ENCODE measurements around the gene FTO. TPM values are rescaled to one million over a fixed set of nuclear protein-coding genes. Genes with fewer than 3 reads are reported as not detected.

FTO gene
- total RNA-seq, 1 experiment from 2014 or later, result 57.4 TPM

DNA sequence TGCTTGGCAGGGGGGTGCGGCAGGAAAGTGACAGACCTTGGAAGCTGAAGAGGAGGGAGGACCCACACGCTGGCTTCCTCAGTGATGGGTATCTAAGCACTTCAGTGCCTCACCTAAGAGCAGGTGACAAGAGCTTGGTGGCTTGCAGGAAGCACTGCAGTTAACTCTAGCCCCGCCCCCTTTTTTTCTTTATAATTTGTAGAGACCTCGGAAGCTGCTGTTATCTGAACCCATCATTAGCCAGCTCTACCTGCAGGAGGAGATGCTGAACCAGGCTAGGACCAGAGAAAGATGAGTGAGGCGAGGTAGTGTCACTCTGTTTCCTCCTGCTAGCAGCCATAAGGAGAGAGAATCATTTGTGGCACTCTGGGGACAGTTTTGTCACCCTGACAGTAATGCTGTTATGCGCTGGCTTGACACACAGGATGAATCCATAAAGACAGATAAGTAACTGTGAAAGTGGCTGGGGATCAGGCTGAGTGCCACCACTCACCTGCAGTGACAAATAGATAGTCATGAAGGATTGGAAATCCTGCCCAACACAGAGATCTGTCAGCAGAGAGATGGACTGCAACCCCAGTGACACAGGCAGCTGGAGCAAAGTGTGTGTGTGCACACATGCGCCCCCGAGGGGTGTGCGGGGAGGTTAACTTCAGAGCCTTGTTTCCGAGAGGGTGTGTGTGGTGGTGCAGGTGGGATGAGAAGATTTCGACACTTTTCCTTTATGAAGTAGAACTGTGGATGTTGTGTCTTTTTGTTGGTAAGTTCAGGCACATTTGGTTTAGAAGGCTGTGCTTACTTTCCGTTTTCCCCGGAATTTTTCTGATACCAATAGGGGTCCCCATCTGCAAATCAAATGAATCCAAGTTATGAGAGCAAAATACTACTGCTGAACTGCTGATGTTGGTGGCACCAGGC lies 358.7 kb downstream of the FTO start (continued):
- TF ChIP-seq ZNF219 (CRISPR knock-in tag; IDR thresholded peaks at IDR 0.05; ENCODE audit: borderline replicate concordance), result no peak

DNA sequence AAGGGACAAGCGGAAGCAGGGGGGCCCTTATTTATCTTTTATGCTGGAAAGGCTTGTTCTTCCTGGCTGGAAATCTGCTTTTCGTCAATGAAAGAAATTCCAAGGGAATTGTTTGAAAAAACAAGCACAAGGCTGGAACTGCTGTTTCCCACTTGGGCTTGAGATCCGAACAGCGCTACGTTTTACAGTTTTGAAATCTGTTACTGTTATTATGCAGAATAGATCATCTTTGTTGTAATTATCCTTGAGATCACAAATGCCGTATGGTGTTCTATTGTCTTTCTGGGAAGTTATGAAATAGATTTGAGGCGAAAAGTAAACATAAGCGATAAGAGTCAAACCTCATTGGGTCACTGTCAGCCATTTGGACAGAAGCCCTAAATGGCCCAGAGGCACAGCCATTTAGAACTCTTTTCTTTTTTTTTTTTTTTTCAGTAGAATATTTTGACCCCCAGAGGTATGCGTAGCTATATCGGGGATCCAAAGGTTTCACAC lies 359.4 kb downstream of the FTO start:
- Mint-ChIP-seq H3K4me3 (no peak overlapping the region), H3K36me3 (no peaks in the 10 kb centered on the region), H3K9me3 (no peaks in the 10 kb centered on the region), H3K4me1 (peaks cover 33% of the 10 kb centered on the region), H3K27ac (no peak overlapping the region), H3K27me3 (ENCODE audit: low read depth) (no peaks in the 10 kb centered on the region)
- DNase-seq (ENCODE audit: low spot score), result no peak
- CTCF ChIA-PET, result interaction anchor here (1.1 kb wide), 1 partner anchor 77 kb away, joined by 3 read pairs; no protein-coding TSS in a partner anchor
- POLR2A ChIA-PET, result no interaction called here
- TF ChIP-seq GABPB1 (CRISPR knock-in tag; IDR thresholded peaks at IDR 0.05), result no peak
- no peak for TF ChIP-seq PRDM15 (CRISPR knock-in tag; IDR thresholded peaks at IDR 0.05)
- TF ChIP-seq ZNF219 (CRISPR knock-in tag; IDR thresholded peaks at IDR 0.05; ENCODE audit: borderline replicate concordance), result no peak
- ATAC-seq, result no peak

- no peaks in the 10 kb centered on the region for H3K36me3 Mint-ChIP-seq
- ATAC-seq, result no peak
- ChIA-PET CTCF (interaction anchor here (1.0 kb wide), 1 partner anchor 13 kb away, joined by 4 read pairs; no protein-coding TSS in a partner anchor), POLR2A (no interaction called here)
- DNase-seq (ENCODE audit: low spot score), result no peak
- no peak overlapping the region for H3K4me3 Mint-ChIP-seq
- H3K4me1 Mint-ChIP-seq, result peaks cover 39% of the 10 kb centered on the region
- H3K27ac Mint-ChIP-seq, result 0 out of 2 replicates have a peak overlapping the region, but pooled peaks have one; percentile 3
- no peaks in the 10 kb centered on the region for H3K27me3 Mint-ChIP-seq (ENCODE audit: low read depth)
- H3K9me3 Mint-ChIP-seq, result no peaks in the 10 kb centered on the region
- TF ChIP-seq PRDM15 (CRISPR knock-in tag; IDR thresholded peaks at IDR 0.05) (no peak), IRF2 (CRISPR knock-in tag; IDR thresholded peaks at IDR 0.05; ENCODE audit: borderline replicate concordance, low read depth) (no peak)
Measured at GRCh38 chr16:54066451-54067105, 362.6 kb downstream of the FTO start.

DNA sequence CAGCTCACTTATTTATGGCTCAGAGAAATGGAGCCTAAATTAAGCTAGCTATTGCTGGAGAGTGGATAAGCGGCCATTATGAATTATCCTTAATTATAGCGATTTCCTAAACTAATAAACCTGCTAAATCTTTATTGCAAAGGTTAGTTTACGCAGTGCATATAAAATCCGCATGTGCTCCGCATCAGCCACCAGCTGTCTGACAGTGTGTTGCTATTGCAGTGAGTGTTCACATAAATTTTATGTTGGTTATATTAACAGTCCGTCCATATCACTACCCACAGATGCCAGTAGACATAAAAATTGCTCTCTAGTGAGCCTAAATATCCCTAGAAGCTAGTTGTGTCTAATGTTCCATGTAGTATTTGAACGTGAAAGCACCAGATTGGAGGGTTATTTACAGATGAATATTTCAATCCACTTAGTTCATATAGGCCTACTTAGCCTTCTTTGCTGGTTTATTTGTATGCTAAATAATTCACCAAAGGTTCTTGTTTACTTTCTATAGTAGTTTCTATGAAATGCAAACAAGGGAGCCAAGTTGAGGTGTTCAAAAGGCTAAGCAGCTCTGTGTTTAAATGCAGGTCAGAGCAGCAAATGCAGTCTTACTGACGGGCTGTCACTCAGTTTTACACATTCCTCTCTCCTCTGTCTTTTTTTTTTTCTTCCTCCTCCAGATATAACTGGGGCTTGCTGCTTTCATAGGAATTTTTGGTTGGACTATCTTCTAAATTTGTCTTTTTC lies 363.5 kb downstream of the FTO start:
- Mint-ChIP-seq H3K36me3 (no peaks in the 10 kb centered on the region), H3K4me3 (no peak overlapping the region), H3K9me3 (no peaks in the 10 kb centered on the region), H3K27me3 (ENCODE audit: low read depth) (no peaks in the 10 kb centered on the region), H3K4me1 (peaks cover 40% of the 10 kb centered on the region), H3K27ac (no peak overlapping the region)
- ChIA-PET CTCF (interaction anchor here (1.0 kb wide), 2 partner anchors 14 to 518 kb away, joined by 4 read pairs; no protein-coding TSS in a partner anchor), POLR2A (interaction anchor here (1.1 kb wide), 1 partner anchor 10 kb away, joined by 3 read pairs; no protein-coding TSS in a partner anchor)
- ATAC-seq, result no peak; the same call in 1 of the 2 replicates
- no peak for DNase-seq (ENCODE audit: low spot score)
- TF ChIP-seq ZBTB43 (CRISPR knock-in tag; IDR thresholded peaks at IDR 0.05), result no peak
- no peak for TF ChIP-seq MYBL2 (CRISPR knock-in tag; IDR thresholded peaks at IDR 0.05)
- TF ChIP-seq, protein P1, sequence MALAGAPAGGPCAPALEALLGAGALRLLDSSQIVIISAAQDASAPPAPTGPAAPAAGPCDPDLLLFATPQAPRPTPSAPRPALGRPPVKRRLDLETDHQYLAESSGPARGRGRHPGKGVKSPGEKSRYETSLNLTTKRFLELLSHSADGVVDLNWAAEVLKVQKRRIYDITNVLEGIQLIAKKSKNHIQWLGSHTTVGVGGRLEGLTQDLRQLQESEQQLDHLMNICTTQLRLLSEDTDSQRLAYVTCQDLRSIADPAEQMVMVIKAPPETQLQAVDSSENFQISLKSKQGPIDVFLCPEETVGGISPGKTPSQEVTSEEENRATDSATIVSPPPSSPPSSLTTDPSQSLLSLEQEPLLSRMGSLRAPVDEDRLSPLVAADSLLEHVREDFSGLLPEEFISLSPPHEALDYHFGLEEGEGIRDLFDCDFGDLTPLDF (CRISPR knock-in tag; IDR thresholded peaks at IDR 0.05), result no peak
- TF ChIP-seq ZNF671 (CRISPR knock-in tag; IDR thresholded peaks at IDR 0.05), result no peak
- TF ChIP-seq ETV6 (CRISPR knock-in tag; IDR thresholded peaks at IDR 0.05), result no peak
- TF ChIP-seq ZNF121 (CRISPR knock-in tag; IDR thresholded peaks at IDR 0.05), result no peak
- no peak for TF ChIP-seq CDX4 (CRISPR knock-in tag; IDR thresholded peaks at IDR 0.05; ENCODE audit: borderline replicate concordance)
